ENCODE results near the gene CUL3.

Gene CUL3

GRCh38 chr2:224569654-224570053 is 15.5 kb downstream of the CUL3 start:
- H3K4me3 ChIP-seq (replicated peaks; ENCODE audit: insufficient read depth, low read length): no peak overlapping the region
- no peaks in the 10 kb centered on the region for H3K27me3 ChIP-seq (ENCODE audit: insufficient read depth, poor library complexity, severe bottlenecking)
- no peak for DNase-seq (ENCODE audit: low read depth in 1 of 2, low spot score in 1 of 2)
- no peak overlapping the region for H3K27ac ChIP-seq (replicated peaks)
- TF ChIP-seq CTCF (IDR thresholded peaks at IDR 0.05; ENCODE audit: insufficient read depth, low read length) (no peak), GABPA (IDR thresholded peaks at IDR 0.05; ENCODE audit: low read depth) (no peak), SPI1 (IDR thresholded peaks at IDR 0.05; ENCODE audit: borderline replicate concordance, low read depth) (no peak), POLR2AphosphoS5 (IDR thresholded peaks at IDR 0.05; ENCODE audit: low read depth) (no peak)
- TF ChIP-seq, protein P1, sequence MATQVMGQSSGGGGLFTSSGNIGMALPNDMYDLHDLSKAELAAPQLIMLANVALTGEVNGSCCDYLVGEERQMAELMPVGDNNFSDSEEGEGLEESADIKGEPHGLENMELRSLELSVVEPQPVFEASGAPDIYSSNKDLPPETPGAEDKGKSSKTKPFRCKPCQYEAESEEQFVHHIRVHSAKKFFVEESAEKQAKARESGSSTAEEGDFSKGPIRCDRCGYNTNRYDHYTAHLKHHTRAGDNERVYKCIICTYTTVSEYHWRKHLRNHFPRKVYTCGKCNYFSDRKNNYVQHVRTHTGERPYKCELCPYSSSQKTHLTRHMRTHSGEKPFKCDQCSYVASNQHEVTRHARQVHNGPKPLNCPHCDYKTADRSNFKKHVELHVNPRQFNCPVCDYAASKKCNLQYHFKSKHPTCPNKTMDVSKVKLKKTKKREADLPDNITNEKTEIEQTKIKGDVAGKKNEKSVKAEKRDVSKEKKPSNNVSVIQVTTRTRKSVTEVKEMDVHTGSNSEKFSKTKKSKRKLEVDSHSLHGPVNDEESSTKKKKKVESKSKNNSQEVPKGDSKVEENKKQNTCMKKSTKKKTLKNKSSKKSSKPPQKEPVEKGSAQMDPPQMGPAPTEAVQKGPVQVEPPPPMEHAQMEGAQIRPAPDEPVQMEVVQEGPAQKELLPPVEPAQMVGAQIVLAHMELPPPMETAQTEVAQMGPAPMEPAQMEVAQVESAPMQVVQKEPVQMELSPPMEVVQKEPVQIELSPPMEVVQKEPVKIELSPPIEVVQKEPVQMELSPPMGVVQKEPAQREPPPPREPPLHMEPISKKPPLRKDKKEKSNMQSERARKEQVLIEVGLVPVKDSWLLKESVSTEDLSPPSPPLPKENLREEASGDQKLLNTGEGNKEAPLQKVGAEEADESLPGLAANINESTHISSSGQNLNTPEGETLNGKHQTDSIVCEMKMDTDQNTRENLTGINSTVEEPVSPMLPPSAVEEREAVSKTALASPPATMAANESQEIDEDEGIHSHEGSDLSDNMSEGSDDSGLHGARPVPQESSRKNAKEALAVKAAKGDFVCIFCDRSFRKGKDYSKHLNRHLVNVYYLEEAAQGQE (IDR thresholded peaks at IDR 0.05; ENCODE audit: insufficient replicate concordance, low read depth): no peak

GRCh38 chr2:224565452-224566035 is 19.6 kb downstream of the CUL3 start:
- no peak overlapping the region for H3K4me3 ChIP-seq (replicated peaks; ENCODE audit: insufficient read depth, low read length)
- no peak for DNase-seq (ENCODE audit: low read depth in 1 of 2, low spot score in 1 of 2)
- no peak for TF ChIP-seq GABPA (IDR thresholded peaks at IDR 0.05; ENCODE audit: low read depth)
- no peak for TF ChIP-seq CTCF (IDR thresholded peaks at IDR 0.05; ENCODE audit: insufficient read depth, low read length)
- TF ChIP-seq, protein P1 (IDR thresholded peaks at IDR 0.05; ENCODE audit: insufficient replicate concordance, low read depth): no peak
- TF ChIP-seq SPI1 (IDR thresholded peaks at IDR 0.05; ENCODE audit: borderline replicate concordance, low read depth): no peak
- no peak for TF ChIP-seq POLR2AphosphoS5 (IDR thresholded peaks at IDR 0.05; ENCODE audit: low read depth)
- H3K27ac ChIP-seq (replicated peaks): no peak overlapping the region
- H3K27me3 ChIP-seq (ENCODE audit: insufficient read depth, poor library complexity, severe bottlenecking): no peaks in the 10 kb centered on the region

GRCh38 chr2:224563537-224563936 is 21.6 kb downstream of the CUL3 start:
- H3K27ac ChIP-seq (replicated peaks): no peak overlapping the region
- no peak overlapping the region for H3K4me3 ChIP-seq (replicated peaks; ENCODE audit: insufficient read depth, low read length)
- H3K27me3 ChIP-seq (ENCODE audit: insufficient read depth, poor library complexity, severe bottlenecking): no peaks in the 10 kb centered on the region
- no peak for TF ChIP-seq CTCF (IDR thresholded peaks at IDR 0.05; ENCODE audit: insufficient read depth, low read length)
- no peak for TF ChIP-seq GABPA (IDR thresholded peaks at IDR 0.05; ENCODE audit: low read depth)
- TF ChIP-seq POLR2AphosphoS5 (IDR thresholded peaks at IDR 0.05; ENCODE audit: low read depth): no peak
- TF ChIP-seq, protein P1 (IDR thresholded peaks at IDR 0.05; ENCODE audit: insufficient replicate concordance, low read depth): no peak
- TF ChIP-seq SPI1 (IDR thresholded peaks at IDR 0.05; ENCODE audit: borderline replicate concordance, low read depth): no peak
- no peak for DNase-seq (ENCODE audit: low read depth in 1 of 2, low spot score in 1 of 2)
